SK-MEL-5 (cell line): ENCODE data around the gene IER3. TPM values are rescaled to one million over a fixed set of nuclear protein-coding genes. Genes with fewer than 3 reads are reported as not detected.
"Not testable (repeated sequence)": the region's sequence is repeated elsewhere in the genome, so short reads cannot be mapped to it uniquely, and the experiment has no call there.

Source experiments
- DNase-seq: peaks from one replicate; pipeline ENCODE4 v3.0.0-alpha.2; 2016; ENCODE audit warnings: low read depth, low spot score
- in situ Hi-C: cut with HindIII; loops from 2 replicates; pipeline ENCODE4 v1.10.0; 2016; ENCODE audit warnings: low sequenced_read_pairs, high pct_unique_total_duplicates, low pct_unique_long_range_greater_than_20kb
- total RNA-seq: library from RNA; depleted of rRNA; stranded (reverse); fragments of >200 nt; shearing (Covaris generic); gene quantifications from 2 replicates; pipeline ENCODE4 v1.2.3, GENCODE V29; 2014

The IER3 gene
- total RNA-seq, 1 experiment from 2014 or later: 143 TPM

- DNase-seq: no peak
- in situ Hi-C loops: no loop called here
These were observed 26.2 kb upstream of the IER3 start for GRCh38 chr6:30770592-30770991.

GRCh38 chr6:30769853-30770524 is 25.6 kb upstream of the IER3 start:
- in situ Hi-C loops: no loop called here
- no peak for DNase-seq

- in situ Hi-C loops: no loop called here
These were observed 24.9 kb upstream of the IER3 start for GRCh38 chr6:30769088-30769852.

GRCh38 chr6:30768634-30769087 is 24.3 kb upstream of the IER3 start:
- DNase-seq: no peak
- in situ Hi-C loops: no loop called here

More at GRCh38 chr6:30769088-30769852, 24.9 kb upstream of the IER3 start:
- DNase-seq: peak; percentile 80

GRCh38 chr6:30767944-30768301 is 23.6 kb upstream of the IER3 start:
- in situ Hi-C loops: no loop called here
- no peak for DNase-seq

GRCh38 chr6:30767158-30767943 is 23.0 kb upstream of the IER3 start:
- in situ Hi-C loops: no loop called here
- no peak for DNase-seq

GRCh38 chr6:30766461-30767157 is 22.3 kb upstream of the IER3 start:
- in situ Hi-C loops: no loop called here
- peak; percentile 88 for DNase-seq

GRCh38 chr6:30765495-30765894 is 21.1 kb upstream of the IER3 start:
- in situ Hi-C loops, DNase-seq: not testable (repeated sequence)

GRCh38 chr6:30764490-30765043 is 20.2 kb upstream of the IER3 start:
- DNase-seq, in situ Hi-C loops: not testable (repeated sequence)

GRCh38 chr6:30763618-30764489 is 19.5 kb upstream of the IER3 start:
- in situ Hi-C loops: no loop called here
- DNase-seq: peak; percentile 91

GRCh38 chr6:30763155-30763617 is 18.8 kb upstream of the IER3 start:
- in situ Hi-C loops: no loop called here

GRCh38 chr6:30761791-30762429 is 17.6 kb upstream of the IER3 start:
- in situ Hi-C loops: no loop called here
- no peak for DNase-seq

More at GRCh38 chr6:30763155-30763617, 18.8 kb upstream of the IER3 start:
- no peak for DNase-seq

- no peak for DNase-seq
- in situ Hi-C loops: no loop called here
These were observed 16.2 kb upstream of the IER3 start for GRCh38 chr6:30760549-30760948.

GRCh38 chr6:30759575-30760239 is 15.4 kb upstream of the IER3 start:
- no peak for DNase-seq
- in situ Hi-C loops: no loop called here

GRCh38 chr6:30757261-30757904 is 13.0 kb upstream of the IER3 start:
- in situ Hi-C loops: no loop called here
- DNase-seq: no peak
